A673 (cell line): ENCODE data around the gene DPP10. TPM values are rescaled to one million over a fixed set of nuclear protein-coding genes. Genes with fewer than 3 reads are reported as not detected.
A peak's percentile ranks its signal among the peaks of the same experiment; 100 is the strongest.

Experiments used
- Bru-seq: library from RNA; stranded (reverse); fragments of 400-500 nt; gene quantifications from one replicate; lab custom pipeline; 2021; lab: Mats Ljungman, UMichigan
- BruChase-seq, 2 experiments: library from RNA; stranded (reverse); fragments of 400-500 nt; gene quantifications; one replicate each; lab custom pipeline; 2021; lab: Mats Ljungman, UMichigan
- BruUV-seq: library from RNA; stranded (reverse); fragments of 400-500 nt; replicated peaks from 2 replicates; lab custom pipeline; 2021; lab: Mats Ljungman, UMichigan
- CTCF ChIA-PET: fragments of 300-600 bp; sonication (Branson Sonifier 250); formaldehyde crosslinking; loops from one replicate; lab custom pipeline; 2022; ENCODE audit warnings: antibody characterized with exemption; lab: Charles Lee
- POLR2A ChIA-PET: fragments of 300-600 bp; sonication (Branson Sonifier 250); formaldehyde crosslinking; loops from one replicate; lab custom pipeline; 2022; ENCODE audit warnings: antibody characterized with exemption; ENCODE audit not compliant: low non-redundant PET; lab: Charles Lee
- DNase-seq: peaks from one replicate; pipeline ENCODE4 v3.0.0-alpha.2; 2015; ENCODE audit warnings: low spot score
- H3K27ac ChIP-seq: fragments of 200-600 bp; sonication (generic); 2 replicates; pipeline ENCODE4 v1.5.1; 2016; ENCODE audit warnings: mixed run types, low read depth, mild to moderate bottlenecking, mixed read lengths, antibody characterized with exemption, low read length; ENCODE audit not compliant: poor library complexity, severe bottlenecking
- H3K27me3 ChIP-seq: fragments of 200-600 bp; sonication (generic); replicated peaks from 2 replicates; pipeline ENCODE4 v1.6.1; 2017; ENCODE audit warnings: mixed run types, low read depth, mild to moderate bottlenecking, mixed read lengths, antibody characterized with exemption, low read length; ENCODE audit not compliant: insufficient read depth, poor library complexity
- H3K36me3 ChIP-seq: fragments of 200-600 bp; sonication (generic); 2 replicates; pipeline ENCODE4 v1.6.1; 2016; ENCODE audit warnings: mixed run types, mild to moderate bottlenecking, mixed read lengths, antibody characterized with exemption, low read length; ENCODE audit not compliant: insufficient read depth, poor library complexity, severe bottlenecking
- H3K4me1 ChIP-seq: fragments of 200-600 bp; sonication (generic); 2 replicates; pipeline ENCODE4 v1.6.1; 2017; ENCODE audit warnings: mixed run types, mild to moderate bottlenecking, mixed read lengths, antibody characterized with exemption, low read length; ENCODE audit not compliant: insufficient read depth, poor library complexity, severe bottlenecking
- H3K4me3 ChIP-seq: fragments of 200-600 bp; sonication (generic); 2 replicates; pipeline ENCODE4 v1.5.1; 2016; ENCODE audit warnings: low read depth, mixed run types, mild to moderate bottlenecking, mixed read lengths, low read length; ENCODE audit not compliant: poor library complexity, severe bottlenecking
- H3K9me3 ChIP-seq: fragments of 200-600 bp; sonication (generic); 2 replicates; pipeline ENCODE4 v1.6.1; 2016; ENCODE audit warnings: mixed run types, low read depth, mild to moderate bottlenecking, mixed read lengths, antibody characterized with exemption, low read length; ENCODE audit not compliant: poor library complexity, severe bottlenecking
- CTCF ChIP-seq: fragments of 300-800, 200-600 bp; sonication (generic); conservative IDR thresholded peaks from 2 replicates; pipeline ENCODE4 v1.5.1; 2017; ENCODE audit warnings: low read depth, mild to moderate bottlenecking, antibody characterized with exemption, low read length, moderate library complexity, mixed read lengths
- EZH2 ChIP-seq: fragments of 200-600 bp; sonication (generic); IDR thresholded peaks from 2 replicates; pipeline ENCODE4 v1.6.1; 2017; ENCODE audit warnings: borderline replicate concordance, low read depth, mild to moderate bottlenecking, mixed read lengths, antibody characterized with exemption, low read length; ENCODE audit not compliant: poor library complexity, severe bottlenecking
- intact Hi-C: fragments of 100-400 bp; cut with micrococcal nuclease; formaldehyde crosslinking; loops from one replicate; pipeline ENCODE4 v1.10.0; 2022; ENCODE audit not compliant: unreplicated experiment
- long read RNA-seq: library from polyadenylated mRNA; stranded (forward); transcript quantifications from one replicate; pipeline ENCODE4 v2.0.0, GENCODE V29; 2022
- total RNA-seq: library from RNA; stranded (reverse); gene quantifications from 2 replicates; pipeline ENCODE4 v1.2.3, GENCODE V29; 2021

DPP10 gene
- not detected in 2 replicates for total RNA-seq
- percentile 0 among the genes with signal in this experiment for Bru-seq, nascent RNA
- BruChase-seq, experiment 1, labeled RNA remaining after a 2-hour chase = percentile 0 among the genes with signal in this experiment
- percentile 0 among the genes with signal in this experiment for BruChase-seq, experiment 2, labeled RNA remaining after a 6-hour chase
- long read RNA-seq = 0 reads

GRCh38 chr2:114442510-114442909, at the start of gene DPP10:
DPP10 (plus strand) TSS chr2:114442641.
- no peak for TF ChIP-seq CTCF

GRCh38 chr2:114400890-114401289, 41.6 kb upstream of the DPP10 start:
- H3K4me3 ChIP-seq = no peak overlapping the region
- intact Hi-C loops = no loop called here
- TF ChIP-seq EZH2 (no peak), CTCF (no peak)
- H3K27ac ChIP-seq = no peak overlapping the region
- DNase-seq = no peak
- no peaks in the 10 kb centered on the region for H3K4me1 ChIP-seq
- BruUV-seq = no TSS peak
- CTCF ChIA-PET = no interaction called here
- no peaks in the 10 kb centered on the region for H3K27me3 ChIP-seq
- no peaks in the 10 kb centered on the region for H3K36me3 ChIP-seq
- POLR2A ChIA-PET = no interaction called here
- H3K9me3 ChIP-seq = no peaks in the 10 kb centered on the region

More at GRCh38 chr2:114442510-114442909, at the start of gene DPP10:
- Histone ChIP-seq H3K27me3 (no peaks in the 10 kb centered on the region), H3K27ac (no peak within 1 kb of the TSS), H3K36me3 (no peaks in the 10 kb centered on the region), H3K9me3 (no peaks in the 10 kb centered on the region), H3K4me1 (no peaks in the 10 kb centered on the region), H3K4me3 (no peak within 1 kb of the TSS)
- DNase-seq = peak; percentile 27
- POLR2A ChIA-PET = no interaction called here
- intact Hi-C loops = no loop called here
- CTCF ChIA-PET = no interaction called here
- no TSS peak for BruUV-seq

GRCh38 chr2:114405247-114406116, 37.0 kb upstream of the DPP10 start:
- no peaks in the 10 kb centered on the region for H3K36me3 ChIP-seq
- CTCF ChIA-PET = no interaction called here
- H3K4me1 ChIP-seq = no peaks in the 10 kb centered on the region
- H3K4me3 ChIP-seq = no peak overlapping the region
- no peaks in the 10 kb centered on the region for H3K27me3 ChIP-seq
- intact Hi-C loops = no loop called here
- no TSS peak for BruUV-seq
- no peak overlapping the region for H3K27ac ChIP-seq
- POLR2A ChIA-PET = no interaction called here
- H3K9me3 ChIP-seq = no peaks in the 10 kb centered on the region
- no peak for DNase-seq
- no peak for TF ChIP-seq CTCF
- no peak for TF ChIP-seq EZH2
